ENCODE data around the gene TAOK3.

- no peak for TF ChIP-seq CBX8 (IDR thresholded peaks at IDR 0.05; ENCODE audit: borderline replicate concordance, low read depth, low read length)
- TF ChIP-seq CTCF (IDR thresholded peaks at IDR 0.05; ENCODE audit: control extremely low read depth in 1 of 3, insufficient read depth in 1 of 3, low read depth in 1 of 3, low read length in 3 of 3) = no peak
- no peak for TF ChIP-seq GABPA (IDR thresholded peaks at IDR 0.05; ENCODE audit: borderline replicate concordance, insufficient read depth, low read length)
Measured at GRCh38 chr12:118103601-118104382, 268.9 kb downstream of the TAOK3 start, which contains the start of gene VSIG10.
